Measurements from ENCODE around the gene PLA2G2D. TPM values are rescaled to one million over a fixed set of nuclear protein-coding genes. Genes with fewer than 3 reads are reported as not detected.

PLA2G2D gene
- total and polyA plus RNA-seq, 10 of the 15 experiments (the other 5 are each of a cell fraction or from before 2014, with no cell fraction given), result 0.06 to 0.38 (median 0.16) TPM; not detected in 2

DNA sequence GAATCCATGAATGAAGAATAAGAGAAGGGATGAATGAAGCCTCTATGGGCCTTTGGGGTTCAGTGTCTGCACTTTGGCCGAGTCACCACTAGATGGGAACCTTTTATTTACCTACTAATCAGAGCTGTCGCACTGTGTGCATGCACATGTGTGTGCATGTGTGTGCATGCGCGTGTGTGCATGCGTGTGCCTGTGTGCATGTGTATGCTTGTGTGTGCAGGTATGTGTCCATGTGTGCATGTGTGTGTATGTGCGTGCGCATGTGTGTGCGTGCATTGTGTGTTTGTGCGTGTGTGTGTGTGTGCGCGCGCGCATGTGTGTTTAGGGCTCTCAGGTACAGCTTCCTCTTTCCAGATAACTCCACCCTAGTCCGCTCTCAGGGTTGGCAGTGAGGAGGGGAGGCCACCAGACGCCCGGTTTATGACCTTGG, 46.2 kb upstream of the PLA2G2D start (continued):
- TF ChIP-seq, protein P1, sequence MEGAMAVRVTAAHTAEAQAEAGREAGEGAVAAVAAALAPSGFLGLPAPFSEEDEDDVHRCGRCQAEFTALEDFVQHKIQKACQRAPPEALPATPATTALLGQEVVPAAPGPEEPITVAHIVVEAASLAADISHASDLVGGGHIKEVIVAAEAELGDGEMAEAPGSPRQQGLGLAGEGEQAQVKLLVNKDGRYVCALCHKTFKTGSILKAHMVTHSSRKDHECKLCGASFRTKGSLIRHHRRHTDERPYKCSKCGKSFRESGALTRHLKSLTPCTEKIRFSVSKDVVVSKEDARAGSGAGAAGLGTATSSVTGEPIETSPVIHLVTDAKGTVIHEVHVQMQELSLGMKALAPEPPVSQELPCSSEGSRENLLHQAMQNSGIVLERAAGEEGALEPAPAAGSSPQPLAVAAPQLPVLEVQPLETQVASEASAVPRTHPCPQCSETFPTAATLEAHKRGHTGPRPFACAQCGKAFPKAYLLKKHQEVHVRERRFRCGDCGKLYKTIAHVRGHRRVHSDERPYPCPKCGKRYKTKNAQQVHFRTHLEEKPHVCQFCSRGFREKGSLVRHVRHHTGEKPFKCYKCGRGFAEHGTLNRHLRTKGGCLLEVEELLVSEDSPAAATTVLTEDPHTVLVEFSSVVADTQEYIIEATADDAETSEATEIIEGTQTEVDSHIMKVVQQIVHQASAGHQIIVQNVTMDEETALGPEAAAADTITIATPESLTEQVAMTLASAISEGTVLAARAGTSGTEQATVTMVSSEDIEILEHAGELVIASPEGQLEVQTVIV (IDR thresholded peaks at IDR 0.05; ENCODE audit: borderline replicate concordance, partially characterized antibody), result no peak
- no peak for TF ChIP-seq DPF2 (IDR thresholded peaks at IDR 0.05)
- no peak for TF ChIP-seq PAX5 (IDR thresholded peaks at IDR 0.05; ENCODE audit: borderline replicate concordance, low read depth, low read length)
- peak; percentile 34; the same call in 1 of the 2 replicates for TF ChIP-seq RAD21 (IDR thresholded peaks at IDR 0.05; ENCODE audit: insufficient read depth, low read depth, low read length)
- TF ChIP-seq KLF5 (IDR thresholded peaks at IDR 0.05; ENCODE audit: partially characterized antibody), result no peak
- TF ChIP-seq TAF1 (IDR thresholded peaks at IDR 0.05; ENCODE audit: borderline replicate concordance, low read depth, low read length), result no peak
- no peak for TF ChIP-seq CEBPB (IDR thresholded peaks at IDR 0.05; ENCODE audit: borderline replicate concordance in 1 of 2, low read depth in 2 of 2, low read length in 2 of 2)
- no peak for TF ChIP-seq BCL11A (IDR thresholded peaks at IDR 0.05; ENCODE audit: low read depth, low read length)

DNA sequence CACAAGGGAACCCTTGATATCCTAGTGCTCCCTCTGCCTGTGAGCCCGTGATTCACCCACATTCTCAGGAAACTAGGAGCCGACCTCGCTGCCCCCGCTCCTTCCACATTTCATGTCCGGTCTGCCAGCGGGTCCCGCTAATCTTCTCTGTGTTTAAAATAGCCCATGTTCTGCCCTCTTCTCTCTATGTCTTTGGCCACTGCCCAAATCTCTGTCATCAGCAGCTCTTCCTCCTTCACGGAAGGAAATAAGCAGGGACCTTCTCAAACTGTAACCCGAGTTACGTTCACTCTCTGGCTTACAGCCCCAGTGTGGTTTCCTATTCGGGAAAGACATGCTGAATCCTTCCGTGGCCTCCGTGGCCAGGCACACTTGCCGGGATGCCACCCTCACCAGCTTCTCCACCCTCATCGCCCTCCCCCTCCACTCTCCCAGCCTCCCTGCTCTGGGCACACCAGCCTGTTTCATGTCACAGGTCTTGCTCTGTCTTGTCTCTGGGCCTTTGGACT, 45.4 kb upstream of the PLA2G2D start:
- H2AFZ ChIP-seq (ENCODE audit: control insufficient read depth, low read depth, low read length), result no peak overlapping the region
- POLR2A ChIA-PET, result no interaction called here
- no peak overlapping the region for H3K9ac ChIP-seq (ENCODE audit: control insufficient read depth, insufficient read depth, low read length)
- 45% methylated on average over 15 of the region's 15 CpGs for WGBS (ENCODE audit: insufficient coverage, insufficient replicate concordance, low lambda C conversion rate, missing lambda C conversion rate)
- H3K27me3 ChIP-seq (replicated peaks in 1 of 2; ENCODE audit: control insufficient read depth in 2 of 2, insufficient read depth in 2 of 2, low read length in 1 of 2), result no peaks in the 10 kb centered on the region; a peak in 2 of 4 replicates
- no peak overlapping the region for H3K4me2 ChIP-seq (ENCODE audit: control insufficient read depth, insufficient read depth)
- H3K9me3 ChIP-seq (replicated peaks; ENCODE audit: control insufficient read depth, insufficient read depth, low read length), result peaks cover 10% of the 10 kb centered on the region; the same call in 1 of the 3 replicates
- no peaks in the 10 kb centered on the region for H4K20me1 ChIP-seq (ENCODE audit: control insufficient read depth, insufficient read depth)
- CTCF ChIA-PET, result interaction anchor here (1.2 to 2.2 kb wide), 3 partner anchors 13 to 29 kb away, joined by 3 to 10 read pairs (median 4); no protein-coding TSS in a partner anchor
- in situ Hi-C loops (cut with MboI), result no loop called here
- DNase-seq (ENCODE audit: low read depth, low spot score) (no peak), ATAC-seq (no peak), FAIRE-seq (no peak)
- TF ChIP-seq SP1 (IDR thresholded peaks at IDR 0.05; ENCODE audit: low read depth, low read length) (no peak), SREBF1 (IDR thresholded peaks at IDR 0.05; ENCODE audit: low read length) (no peak), FOXK2 (IDR thresholded peaks at IDR 0.05) (no peak)
- TF ChIP-seq, protein P2, sequence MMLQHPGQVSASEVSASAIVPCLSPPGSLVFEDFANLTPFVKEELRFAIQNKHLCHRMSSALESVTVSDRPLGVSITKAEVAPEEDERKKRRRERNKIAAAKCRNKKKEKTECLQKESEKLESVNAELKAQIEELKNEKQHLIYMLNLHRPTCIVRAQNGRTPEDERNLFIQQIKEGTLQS (IDR thresholded peaks at IDR 0.05; ENCODE audit: borderline replicate concordance, extremely low read depth, low read depth, low read length), result no peak
- H3K27ac ChIP-seq (ENCODE audit: control insufficient read depth, insufficient read depth), result no peak overlapping the region
- no peaks in the 10 kb centered on the region for H3K4me1 ChIP-seq (ENCODE audit: control insufficient read depth, insufficient read depth, low read length)
- intact Hi-C loops (cut with micrococcal nuclease; ENCODE audit: unreplicated experiment), result loop anchor here (1.0 kb wide), 1 partner anchor 31 kb away; no protein-coding TSS in a partner anchor
- RAD21 ChIA-PET (ENCODE audit: unreplicated experiment), result no interaction called here
- no peak overlapping the region for H3K4me3 ChIP-seq
- H3K79me2 ChIP-seq (ENCODE audit: control insufficient read depth, insufficient read depth, low read length), result no peaks in the 10 kb centered on the region
- H3K36me3 ChIP-seq (ENCODE audit: control insufficient read depth in 2 of 2, insufficient read depth in 2 of 2, low read length in 1 of 2), result no peaks in the 10 kb centered on the region
- SMC1A ChIA-PET (ENCODE audit: uncharacterized antibody, unreplicated experiment), result interaction anchor here (1.0 to 2.3 kb wide), 2 partner anchors 23 to 29 kb away, joined by 3 to 8 read pairs; no protein-coding TSS in a partner anchor
- no TSS peak for BruUV-seq (replicated peaks)
